ENCODE measurements around the gene KCNAB1.

The KCNAB1 gene

GRCh38 chr3:156334841-156335545 lies 214.6 kb downstream of the KCNAB1 start:
- DNase-seq: no peak

- DNase-seq: no peak
Observed at GRCh38 chr3:156339491-156339890, 219.1 kb downstream of the KCNAB1 start.

GRCh38 chr3:156341332-156341731 lies 221.0 kb downstream of the KCNAB1 start:
- no peak for DNase-seq

GRCh38 chr3:156341831-156342416 lies 221.5 kb downstream of the KCNAB1 start:
- DNase-seq: no peak

- DNase-seq: no peak
Observed at GRCh38 chr3:156344215-156344614, 223.8 kb downstream of the KCNAB1 start.

- no peak for DNase-seq
Observed at GRCh38 chr3:156349111-156349510, 228.7 kb downstream of the KCNAB1 start.

GRCh38 chr3:156349978-156350377 lies 229.6 kb downstream of the KCNAB1 start:
- DNase-seq: no peak

GRCh38 chr3:156350781-156351180 lies 230.4 kb downstream of the KCNAB1 start:
- no peak for DNase-seq

GRCh38 chr3:156351783-156352182 lies 231.4 kb downstream of the KCNAB1 start:
- DNase-seq: no peak

- DNase-seq: no peak
Observed at GRCh38 chr3:156352728-156353127, 232.3 kb downstream of the KCNAB1 start.

- no peak for DNase-seq
Observed at GRCh38 chr3:156353563-156353962, 233.2 kb downstream of the KCNAB1 start.

GRCh38 chr3:156356537-156357363 lies 236.4 kb downstream of the KCNAB1 start:
- DNase-seq: no peak

GRCh38 chr3:156358232-156358631 lies 237.9 kb downstream of the KCNAB1 start:
- DNase-seq: no peak

- DNase-seq: no peak
Observed at GRCh38 chr3:156359368-156359767, 239.0 kb downstream of the KCNAB1 start.

GRCh38 chr3:156360083-156360482 lies 239.7 kb downstream of the KCNAB1 start:
- DNase-seq: no peak

GRCh38 chr3:156360963-156361362 lies 240.6 kb downstream of the KCNAB1 start:
- DNase-seq: no peak

- no peak for DNase-seq
Observed at GRCh38 chr3:156366559-156366958, 246.2 kb downstream of the KCNAB1 start.

GRCh38 chr3:156368189-156368588 lies 247.8 kb downstream of the KCNAB1 start:
- no peak for DNase-seq

- no peak for DNase-seq
Observed at GRCh38 chr3:156371701-156372100, 251.3 kb downstream of the KCNAB1 start.

- DNase-seq: no peak
Observed at GRCh38 chr3:156373095-156373494, 252.7 kb downstream of the KCNAB1 start.

- DNase-seq: no peak
Observed at GRCh38 chr3:156373654-156374053, 253.3 kb downstream of the KCNAB1 start.

GRCh38 chr3:156376199-156376598 lies 255.8 kb downstream of the KCNAB1 start:
- DNase-seq: no peak

GRCh38 chr3:156377266-156377665 lies 256.9 kb downstream of the KCNAB1 start:
- no peak for DNase-seq

- DNase-seq: no peak
Observed at GRCh38 chr3:156377718-156378117, 257.3 kb downstream of the KCNAB1 start.

Data from left hindlimb (tissue), 1 donor.